ENCODE measurements around the gene KRTAP5-3.
"Not testable (repeated sequence)": the region's sequence is repeated elsewhere in the genome, so short reads cannot be mapped to it uniquely, and the experiment has no call there.

Gene KRTAP5-3

DNA sequence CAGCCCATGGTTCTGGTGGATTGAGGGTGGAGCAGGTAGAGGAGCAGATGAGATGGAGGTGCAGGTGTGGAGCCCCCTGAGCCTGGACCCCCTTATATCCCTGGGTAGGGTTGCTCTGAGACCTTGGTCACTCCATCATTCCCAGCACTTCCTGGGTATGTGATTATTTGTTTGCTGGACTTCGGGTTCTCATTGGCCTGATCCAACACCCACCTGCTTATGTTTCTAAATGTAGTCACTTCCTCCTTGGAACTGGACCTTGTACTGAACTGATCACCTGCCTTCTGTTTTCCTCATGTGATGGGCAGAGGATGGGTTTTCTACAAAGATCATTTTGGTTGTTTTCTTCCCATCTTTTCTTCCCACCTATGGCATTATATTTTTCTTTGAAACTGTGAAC is 13.8 kb upstream of the KRTAP5-3 start, which contains the start of gene KRTAP5-4:
Gene KRTAP5-4 (minus strand): TSS at position 53 of the 400 bp plus-strand sequence. CDS start 45 bp downstream, at position 8.
- Histone ChIP-seq H4K5ac (ENCODE audit: low read length) (no peak within 1 kb of the TSS), H3K36me3 (ENCODE audit: control insufficient read depth, insufficient read depth, low read length) (no peaks in the 10 kb centered on the region), H3K4me2 (ENCODE audit: low read length) (no peak within 1 kb of the TSS), H3K4me1 (ENCODE audit: control insufficient read depth, low read depth, low read length) (no peaks in the 10 kb centered on the region), H3K27ac (ENCODE audit: low read depth, low read length) (no peak within 1 kb of the TSS), H3K79me1 (ENCODE audit: low read length) (no peaks in the 10 kb centered on the region), H2AK5ac (ENCODE audit: low read length) (no peak within 1 kb of the TSS), H3K4me3 (ENCODE audit: low read length) (no peak within 1 kb of the TSS), H2BK120ac (ENCODE audit: low read depth, low read length) (no peak within 1 kb of the TSS), H3K9ac (ENCODE audit: low read length) (no peak within 1 kb of the TSS), H4K8ac (ENCODE audit: low read depth, low read length) (no peak within 1 kb of the TSS), H2BK15ac (replicated peaks; ENCODE audit: low read depth) (no peak within 1 kb of the TSS), H3K18ac (ENCODE audit: low read length) (no peak within 1 kb of the TSS), H2BK5ac (ENCODE audit: low read length) (no peak within 1 kb of the TSS), H3K23ac (ENCODE audit: low read length) (no peak within 1 kb of the TSS), H3K4ac (ENCODE audit: low read depth, low read length) (no peak within 1 kb of the TSS), H3K27me3 (ENCODE audit: insufficient read depth, low read length, poor library complexity) (no peaks in the 10 kb centered on the region), H3K79me2 (ENCODE audit: control insufficient read depth, insufficient read depth, low read length) (no peaks in the 10 kb centered on the region), H3K56ac (ENCODE audit: low read length) (no peak within 1 kb of the TSS)
- no CpG with 5 or more reads among the region's 1 CpG for WGBS (ENCODE audit: extremely low coverage, insufficient coverage, low lambda C conversion rate)
- no peak for DNase-seq

DNA sequence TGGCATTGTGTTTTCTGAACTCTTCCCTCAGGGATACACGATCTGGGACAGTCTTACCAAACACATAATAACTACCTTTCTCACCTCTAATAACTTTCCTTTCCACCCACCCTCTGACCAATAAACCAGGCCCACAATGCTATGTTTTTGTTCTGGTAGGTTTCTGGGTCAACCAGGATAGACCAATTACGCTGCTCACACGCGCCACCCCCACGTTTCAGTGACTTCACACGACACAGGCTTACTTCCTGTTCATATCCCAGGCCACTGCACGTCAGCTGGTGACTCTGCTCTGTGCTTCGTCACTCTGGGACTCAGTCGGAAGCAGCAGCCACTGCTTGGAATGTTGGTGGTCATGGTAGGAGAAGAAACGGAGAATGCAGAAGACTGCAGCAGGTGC is 11.2 kb upstream of the KRTAP5-3 start:
- H3K27me3 ChIP-seq (ENCODE audit: insufficient read depth, low read length, poor library complexity) = no peaks in the 10 kb centered on the region

DNA sequence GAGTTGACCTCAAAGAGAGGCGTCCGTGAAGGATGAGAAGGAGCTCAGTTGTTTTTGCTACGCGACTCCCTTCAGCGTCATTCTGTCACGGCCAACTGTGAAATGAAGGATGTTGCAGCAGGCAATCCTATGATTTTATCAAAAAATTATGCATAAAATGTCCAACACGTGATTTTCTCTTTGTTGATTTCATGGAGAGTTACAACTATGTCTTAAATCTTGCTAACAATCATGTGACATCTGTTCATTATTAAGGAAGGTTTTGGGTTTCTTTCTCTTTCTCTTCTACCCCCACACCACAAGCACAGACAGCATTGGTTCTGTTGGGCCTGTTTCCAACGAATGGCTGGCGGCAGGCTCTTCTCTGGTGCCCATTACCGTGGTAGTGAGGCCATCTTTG is 10.0 kb upstream of the KRTAP5-3 start:
- H3K27ac ChIP-seq (ENCODE audit: low read depth, low read length) = no peak overlapping the region
- no peak overlapping the region for H3K23ac ChIP-seq (ENCODE audit: low read length)
- no peak overlapping the region for H2BK120ac ChIP-seq (ENCODE audit: low read depth, low read length)
- no peak overlapping the region for H3K4me3 ChIP-seq (ENCODE audit: low read length)
- no peaks in the 10 kb centered on the region for H3K27me3 ChIP-seq (ENCODE audit: insufficient read depth, low read length, poor library complexity)
- H4K5ac ChIP-seq (ENCODE audit: low read length) = no peak overlapping the region
- H3K4me2 ChIP-seq (ENCODE audit: low read length) = no peak overlapping the region
- no peak overlapping the region for H2BK5ac ChIP-seq (ENCODE audit: low read length)
- DNase-seq = no peak
- H3K79me2 ChIP-seq (ENCODE audit: control insufficient read depth, insufficient read depth, low read length) = no peaks in the 10 kb centered on the region
- H3K18ac ChIP-seq (ENCODE audit: low read length) = no peak overlapping the region
- no peak overlapping the region for H4K8ac ChIP-seq (ENCODE audit: low read depth, low read length)
- H3K4me1 ChIP-seq (ENCODE audit: control insufficient read depth, low read depth, low read length) = no peaks in the 10 kb centered on the region
- H2AK5ac ChIP-seq (ENCODE audit: low read length) = no peak overlapping the region
- no peak overlapping the region for H2BK15ac ChIP-seq (replicated peaks; ENCODE audit: low read depth)
- no peak overlapping the region for H3K4ac ChIP-seq (ENCODE audit: low read depth, low read length)
- no peak overlapping the region for H3K9ac ChIP-seq (ENCODE audit: low read length)
- H3K79me1 ChIP-seq (ENCODE audit: low read length) = no peaks in the 10 kb centered on the region
- no peak overlapping the region for H3K56ac ChIP-seq (ENCODE audit: low read length)
- H3K36me3 ChIP-seq (ENCODE audit: control insufficient read depth, insufficient read depth, low read length) = no peaks in the 10 kb centered on the region
- no CpG with 5 or more reads among the region's 10 CpGs for WGBS (ENCODE audit: extremely low coverage, insufficient coverage, low lambda C conversion rate)

More for the DNA sequence above, 11.2 kb upstream of the KRTAP5-3 start:
- H3K4me1 ChIP-seq (ENCODE audit: control insufficient read depth, low read depth, low read length) = no peaks in the 10 kb centered on the region
- H3K27ac ChIP-seq (ENCODE audit: low read depth, low read length) = no peak overlapping the region
- H3K18ac ChIP-seq (ENCODE audit: low read length) = no peak overlapping the region
- H4K8ac ChIP-seq (ENCODE audit: low read depth, low read length) = no peak overlapping the region
- H3K4ac ChIP-seq (ENCODE audit: low read depth, low read length) = no peak overlapping the region
- H3K56ac ChIP-seq (ENCODE audit: low read length) = no peak overlapping the region
- H2BK5ac ChIP-seq (ENCODE audit: low read length) = no peak overlapping the region
- H4K5ac ChIP-seq (ENCODE audit: low read length) = no peak overlapping the region
- H3K4me3 ChIP-seq (ENCODE audit: low read length) = no peak overlapping the region
- no peak overlapping the region for H2BK120ac ChIP-seq (ENCODE audit: low read depth, low read length)
- no peaks in the 10 kb centered on the region for H3K36me3 ChIP-seq (ENCODE audit: control insufficient read depth, insufficient read depth, low read length)
- H2BK15ac ChIP-seq (replicated peaks; ENCODE audit: low read depth) = no peak overlapping the region
- no peak overlapping the region for H3K23ac ChIP-seq (ENCODE audit: low read length)
- H3K4me2 ChIP-seq (ENCODE audit: low read length) = no peak overlapping the region
- H3K79me2 ChIP-seq (ENCODE audit: control insufficient read depth, insufficient read depth, low read length) = no peaks in the 10 kb centered on the region
- no peak overlapping the region for H3K9ac ChIP-seq (ENCODE audit: low read length)
- DNase-seq = no peak
- no peak overlapping the region for H2AK5ac ChIP-seq (ENCODE audit: low read length)
- WGBS (ENCODE audit: extremely low coverage, insufficient coverage, low lambda C conversion rate) = no CpG with 5 or more reads among the region's 10 CpGs
- no peaks in the 10 kb centered on the region for H3K79me1 ChIP-seq (ENCODE audit: low read length)

DNA sequence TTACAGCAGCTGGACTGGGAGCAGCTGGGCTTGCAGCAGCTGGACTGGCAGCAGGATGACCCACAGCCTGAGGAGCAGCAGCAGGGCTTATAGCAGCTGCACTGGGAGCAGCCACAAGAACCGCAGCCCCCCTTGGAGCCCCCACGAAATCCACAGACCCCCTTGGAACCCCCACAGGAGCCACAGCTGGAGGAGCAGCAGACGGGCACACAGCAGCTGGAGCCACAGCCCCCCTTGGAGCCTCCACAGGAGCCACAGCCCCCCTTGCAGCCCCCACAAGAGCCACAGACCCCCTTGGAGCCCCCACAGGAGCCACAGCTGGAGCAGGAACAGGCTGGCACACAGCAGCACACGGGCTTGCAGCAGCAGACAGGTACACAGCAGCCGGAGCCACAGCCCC is 362 bp downstream of the KRTAP5-3 start:
- not testable (repeated sequence) for H2BK5ac ChIP-seq (ENCODE audit: low read length); H3K56ac ChIP-seq (ENCODE audit: low read length); DNase-seq; H3K36me3 ChIP-seq (ENCODE audit: control insufficient read depth, insufficient read depth, low read length); H3K79me2 ChIP-seq (ENCODE audit: control insufficient read depth, insufficient read depth, low read length); H3K27me3 ChIP-seq (ENCODE audit: insufficient read depth, low read length, poor library complexity); H3K4me2 ChIP-seq (ENCODE audit: low read length); H3K9ac ChIP-seq (ENCODE audit: low read length); H3K79me1 ChIP-seq (ENCODE audit: low read length); H3K4me3 ChIP-seq (ENCODE audit: low read length); H3K4ac ChIP-seq (ENCODE audit: low read depth, low read length); H4K8ac ChIP-seq (ENCODE audit: low read depth, low read length); H2BK15ac ChIP-seq (replicated peaks; ENCODE audit: low read depth); H2BK120ac ChIP-seq (ENCODE audit: low read depth, low read length); H3K27ac ChIP-seq (ENCODE audit: low read depth, low read length); H3K23ac ChIP-seq (ENCODE audit: low read length); H4K5ac ChIP-seq (ENCODE audit: low read length); H3K4me1 ChIP-seq (ENCODE audit: control insufficient read depth, low read depth, low read length); H3K18ac ChIP-seq (ENCODE audit: low read length); H2AK5ac ChIP-seq (ENCODE audit: low read length)
- WGBS (ENCODE audit: extremely low coverage, insufficient coverage, low lambda C conversion rate) = no CpG with 5 or more reads among the region's 5 CpGs

DNA sequence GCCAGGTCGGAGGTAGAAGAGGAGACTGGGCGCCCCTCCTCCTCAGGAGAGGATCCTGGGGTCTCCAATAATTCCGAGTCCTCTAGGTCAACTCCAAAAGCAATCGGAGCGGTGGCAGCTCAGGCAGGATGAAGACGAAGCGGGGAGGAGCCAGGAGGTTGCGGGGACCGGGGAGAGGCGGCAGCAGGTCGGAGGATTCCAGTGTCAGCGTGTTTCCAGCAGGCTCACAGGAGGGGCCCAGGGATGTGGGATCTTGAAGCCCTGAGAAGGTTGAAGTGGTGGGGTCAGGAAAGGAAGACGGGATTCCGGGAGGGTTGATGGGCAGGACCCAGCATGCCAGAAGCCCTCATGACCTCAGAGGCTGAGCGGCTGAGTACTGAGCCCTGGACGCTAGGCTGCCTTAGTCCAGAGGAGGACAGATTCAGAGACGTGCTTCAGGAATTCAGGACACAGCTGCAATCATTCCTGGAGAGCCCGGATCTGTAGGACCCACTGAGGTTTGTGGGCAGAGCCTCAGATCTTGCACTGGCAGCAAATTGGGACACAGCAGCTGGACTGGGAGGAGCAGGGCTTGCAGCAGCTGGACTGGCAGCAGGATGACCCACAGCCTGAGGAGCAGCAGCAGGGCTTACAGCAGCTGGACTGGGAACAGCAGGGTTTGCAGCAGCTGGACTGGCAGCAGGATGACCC is 962 bp downstream of the KRTAP5-3 start:
- not testable (repeated sequence) for H3K4ac ChIP-seq (ENCODE audit: low read depth, low read length); H3K4me3 ChIP-seq (ENCODE audit: low read length); H4K5ac ChIP-seq (ENCODE audit: low read length); H3K56ac ChIP-seq (ENCODE audit: low read length); H3K27ac ChIP-seq (ENCODE audit: low read depth, low read length); H2BK5ac ChIP-seq (ENCODE audit: low read length); H3K36me3 ChIP-seq (ENCODE audit: control insufficient read depth, insufficient read depth, low read length); H2BK15ac ChIP-seq (replicated peaks; ENCODE audit: low read depth); H3K79me1 ChIP-seq (ENCODE audit: low read length); H2BK120ac ChIP-seq (ENCODE audit: low read depth, low read length); H3K79me2 ChIP-seq (ENCODE audit: control insufficient read depth, insufficient read depth, low read length); H2AK5ac ChIP-seq (ENCODE audit: low read length); H3K23ac ChIP-seq (ENCODE audit: low read length); H3K18ac ChIP-seq (ENCODE audit: low read length); H3K4me2 ChIP-seq (ENCODE audit: low read length); DNase-seq; H3K27me3 ChIP-seq (ENCODE audit: insufficient read depth, low read length, poor library complexity); H3K9ac ChIP-seq (ENCODE audit: low read length); H4K8ac ChIP-seq (ENCODE audit: low read depth, low read length); H3K4me1 ChIP-seq (ENCODE audit: control insufficient read depth, low read depth, low read length)
- no CpG with 5 or more reads among the region's 18 CpGs for WGBS (ENCODE audit: extremely low coverage, insufficient coverage, low lambda C conversion rate)

DNA sequence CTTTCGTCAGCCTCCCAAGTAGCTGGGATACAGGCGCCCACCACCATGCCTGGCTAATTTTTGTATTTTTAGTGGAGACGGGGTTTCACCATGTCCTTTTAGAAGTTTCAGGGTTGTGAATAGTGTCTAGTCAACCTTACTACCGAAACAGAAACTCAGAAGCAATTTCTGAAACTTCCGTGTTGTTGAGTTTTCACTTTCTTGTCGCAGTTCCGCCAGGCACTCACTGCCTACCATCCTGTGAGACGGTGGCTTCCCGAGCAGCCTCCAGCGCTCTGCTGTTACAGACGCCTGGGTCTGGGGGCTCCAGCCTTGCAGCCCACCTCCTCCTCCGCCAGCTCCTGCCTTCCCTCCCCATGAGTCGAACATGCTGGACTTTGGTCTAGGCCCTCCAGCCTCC is 2.3 kb downstream of the KRTAP5-3 start:
- DNase-seq; H4K5ac ChIP-seq (ENCODE audit: low read length); H3K56ac ChIP-seq (ENCODE audit: low read length); H3K18ac ChIP-seq (ENCODE audit: low read length); H3K79me1 ChIP-seq (ENCODE audit: low read length); H3K4me3 ChIP-seq (ENCODE audit: low read length); H4K8ac ChIP-seq (ENCODE audit: low read depth, low read length); H3K4me2 ChIP-seq (ENCODE audit: low read length); H3K23ac ChIP-seq (ENCODE audit: low read length); H2BK15ac ChIP-seq (replicated peaks; ENCODE audit: low read depth); H3K4me1 ChIP-seq (ENCODE audit: control insufficient read depth, low read depth, low read length); H3K79me2 ChIP-seq (ENCODE audit: control insufficient read depth, insufficient read depth, low read length); H3K27me3 ChIP-seq (ENCODE audit: insufficient read depth, low read length, poor library complexity); H3K9ac ChIP-seq (ENCODE audit: low read length); H2AK5ac ChIP-seq (ENCODE audit: low read length); H2BK120ac ChIP-seq (ENCODE audit: low read depth, low read length); H2BK5ac ChIP-seq (ENCODE audit: low read length); H3K36me3 ChIP-seq (ENCODE audit: control insufficient read depth, insufficient read depth, low read length); H3K4ac ChIP-seq (ENCODE audit: low read depth, low read length); H3K27ac ChIP-seq (ENCODE audit: low read depth, low read length): not testable (repeated sequence)
- WGBS (ENCODE audit: extremely low coverage, insufficient coverage, low lambda C conversion rate) = no CpG with 5 or more reads among the region's 13 CpGs

Data from mesendoderm (in vitro differentiated cells).